GM21717 (cell line): ENCODE data around the gene SLC47A1.
"Not testable (repeated sequence)": the region's sequence is repeated elsewhere in the genome, so short reads cannot be mapped to it uniquely, and the experiment has no call there.

Source experiments
- ATAC-seq: cut with Tn5 transposase; IDR thresholded peaks from one replicate; pipeline ENCODE4 v1.9.1; 2021; ENCODE audit warnings: mild to moderate bottlenecking, moderate library complexity; ENCODE audit not compliant: unreplicated experiment

SLC47A1 gene

GRCh38 chr17:19533718-19534561 is at the start of gene SLC47A1:
Gene SLC47A1 (plus strand): TSS chr17:19533854. CDS start chr17:19533940, 86 bp downstream.
- ATAC-seq: no peak

DNA sequence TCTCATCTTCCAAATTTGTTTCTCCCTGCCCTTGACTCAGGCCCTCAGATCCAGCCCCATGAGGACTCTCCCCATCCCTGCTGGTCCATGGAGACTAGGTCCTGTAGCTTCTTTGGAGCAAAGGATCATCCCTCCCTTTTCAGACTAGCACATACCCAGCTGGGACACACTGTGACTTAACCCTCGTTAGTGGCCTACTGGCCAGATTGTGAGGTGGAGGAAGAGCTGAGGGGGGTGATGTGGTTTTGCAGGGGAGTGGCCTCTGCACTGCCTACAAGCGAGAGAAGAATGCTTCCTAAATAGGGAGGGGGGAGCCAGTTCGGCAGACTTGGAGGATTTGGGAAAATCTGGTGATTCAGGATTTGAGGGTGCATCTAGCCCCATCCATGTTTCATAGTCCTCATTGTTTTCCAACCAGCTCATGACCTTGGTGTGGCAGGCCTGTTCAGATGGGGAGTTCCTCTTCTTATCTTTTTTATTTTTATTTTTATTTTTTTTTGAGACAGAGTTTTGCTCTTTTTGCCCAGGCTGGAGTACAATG is 47.8 kb upstream of the SLC47A1 start:
- no peak for ATAC-seq

- ATAC-seq: no peak
These were observed 47.2 kb upstream of the SLC47A1 start for GRCh38 chr17:19486351-19487023.

DNA sequence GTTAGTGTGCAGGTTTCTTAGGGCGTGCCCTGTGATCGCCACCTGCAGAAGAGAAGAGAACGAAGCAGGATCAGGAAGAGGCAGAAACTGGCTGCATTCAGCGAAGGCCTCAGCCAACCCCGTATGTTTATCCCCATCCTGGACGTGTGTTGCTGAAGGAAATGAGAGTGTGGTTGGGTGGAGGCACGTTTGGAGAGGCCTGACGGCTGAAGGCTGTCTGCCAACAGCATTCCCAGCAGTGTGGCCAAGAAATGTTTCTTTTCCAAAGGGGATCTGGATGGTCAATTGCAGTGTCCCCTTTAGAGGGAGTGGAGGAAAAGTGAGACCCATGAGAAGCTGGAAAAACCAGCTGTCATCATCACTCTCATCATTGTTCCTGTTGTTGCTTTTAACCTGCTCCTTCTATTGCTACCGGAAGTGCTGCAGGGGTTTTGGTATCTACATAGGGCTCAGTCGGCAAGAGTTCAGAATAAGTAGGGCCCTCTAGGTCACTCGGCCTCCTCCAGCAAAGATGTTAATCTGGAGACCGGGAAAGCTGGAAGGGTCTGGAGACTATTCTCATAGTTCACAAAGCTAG is 46.5 kb upstream of the SLC47A1 start:
- no peak for ATAC-seq

GRCh38 chr17:19492141-19492540 is 41.5 kb upstream of the SLC47A1 start:
- no peak for ATAC-seq

GRCh38 chr17:19494961-19495806 is 38.5 kb upstream of the SLC47A1 start:
- ATAC-seq: no peak

GRCh38 chr17:19495828-19496528 is 37.7 kb upstream of the SLC47A1 start:
- no peak for ATAC-seq

GRCh38 chr17:19497624-19498023 is 36.0 kb upstream of the SLC47A1 start:
- ATAC-seq: no peak

- ATAC-seq: no peak
These were observed 32.4 kb upstream of the SLC47A1 start for GRCh38 chr17:19501219-19501618.

DNA sequence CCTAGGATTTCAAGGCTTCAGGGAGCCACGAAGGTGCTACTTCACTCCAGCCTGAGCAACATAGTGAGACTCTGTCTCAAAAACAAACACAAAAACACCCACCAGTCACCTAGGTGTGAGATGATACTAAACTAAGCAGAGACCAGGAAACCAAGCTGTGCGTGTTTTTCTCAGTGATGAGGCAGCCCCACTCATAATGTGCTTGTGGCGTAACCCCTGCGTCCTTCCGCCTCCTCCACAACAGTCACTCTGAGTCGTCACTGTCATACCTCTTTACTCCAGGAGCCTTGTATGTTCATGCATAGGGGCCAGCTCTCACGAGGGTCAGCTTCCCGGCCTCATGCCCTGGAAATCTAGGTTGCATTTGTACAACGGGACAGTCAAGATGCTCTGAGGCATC is 31.1 kb upstream of the SLC47A1 start:
- no peak for ATAC-seq

GRCh38 chr17:19505561-19505960 is 28.1 kb upstream of the SLC47A1 start:
- ATAC-seq: not testable (repeated sequence)

GRCh38 chr17:19507775-19508576 is 25.7 kb upstream of the SLC47A1 start:
- ATAC-seq: peak; percentile 68

GRCh38 chr17:19508577-19508867 is 25.1 kb upstream of the SLC47A1 start:
- no peak for ATAC-seq

DNA sequence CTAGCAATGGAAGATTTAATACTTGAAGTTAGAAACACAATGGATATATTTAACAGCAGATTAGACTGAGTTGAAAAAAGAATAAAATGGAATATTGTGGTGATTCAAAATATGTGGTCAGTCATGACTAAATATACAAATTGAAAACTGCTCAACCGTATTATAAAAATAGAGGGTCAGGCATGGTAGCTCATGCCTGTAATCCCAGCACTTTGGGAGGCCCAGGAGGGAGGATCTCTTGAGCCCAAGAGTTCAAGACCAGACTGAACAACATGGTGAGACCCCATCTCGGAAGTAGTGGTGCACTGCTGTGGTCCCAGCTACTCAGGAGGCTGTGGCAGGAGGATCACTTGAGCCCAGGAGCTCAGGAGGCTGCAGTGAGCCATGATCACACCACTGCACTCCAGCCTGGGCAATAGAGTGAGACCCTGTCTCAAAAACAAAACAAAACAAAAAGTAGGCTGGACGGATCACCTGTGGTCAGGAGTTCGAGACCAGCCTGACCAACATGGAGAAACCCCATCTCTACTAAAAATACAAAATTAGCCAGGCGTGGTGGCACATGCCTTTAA is 24.3 kb upstream of the SLC47A1 start:
- ATAC-seq: not testable (repeated sequence)

GRCh38 chr17:19510903-19511302 is 22.8 kb upstream of the SLC47A1 start:
- no peak for ATAC-seq

- ATAC-seq: no peak
These were observed 19.7 kb upstream of the SLC47A1 start for GRCh38 chr17:19513897-19514488.

DNA sequence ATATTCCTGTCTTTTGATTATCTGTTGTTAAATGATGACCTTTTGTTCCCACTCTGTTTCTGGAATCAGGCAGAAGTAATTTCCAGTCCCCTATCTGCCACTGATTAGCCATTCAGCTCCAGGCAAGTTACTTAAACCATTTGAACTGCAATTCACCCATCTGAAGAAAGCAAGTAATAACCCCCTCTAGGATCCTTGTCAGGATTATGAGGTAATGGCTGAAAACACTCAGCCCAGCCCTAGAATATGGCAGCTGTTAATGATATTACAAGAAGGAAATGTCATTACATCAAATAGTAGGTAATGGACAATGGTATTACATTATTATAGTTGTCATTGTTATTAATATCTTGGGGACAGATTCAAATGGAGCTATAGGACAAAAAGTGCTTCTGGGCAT is 16.0 kb upstream of the SLC47A1 start:
- ATAC-seq: no peak

DNA sequence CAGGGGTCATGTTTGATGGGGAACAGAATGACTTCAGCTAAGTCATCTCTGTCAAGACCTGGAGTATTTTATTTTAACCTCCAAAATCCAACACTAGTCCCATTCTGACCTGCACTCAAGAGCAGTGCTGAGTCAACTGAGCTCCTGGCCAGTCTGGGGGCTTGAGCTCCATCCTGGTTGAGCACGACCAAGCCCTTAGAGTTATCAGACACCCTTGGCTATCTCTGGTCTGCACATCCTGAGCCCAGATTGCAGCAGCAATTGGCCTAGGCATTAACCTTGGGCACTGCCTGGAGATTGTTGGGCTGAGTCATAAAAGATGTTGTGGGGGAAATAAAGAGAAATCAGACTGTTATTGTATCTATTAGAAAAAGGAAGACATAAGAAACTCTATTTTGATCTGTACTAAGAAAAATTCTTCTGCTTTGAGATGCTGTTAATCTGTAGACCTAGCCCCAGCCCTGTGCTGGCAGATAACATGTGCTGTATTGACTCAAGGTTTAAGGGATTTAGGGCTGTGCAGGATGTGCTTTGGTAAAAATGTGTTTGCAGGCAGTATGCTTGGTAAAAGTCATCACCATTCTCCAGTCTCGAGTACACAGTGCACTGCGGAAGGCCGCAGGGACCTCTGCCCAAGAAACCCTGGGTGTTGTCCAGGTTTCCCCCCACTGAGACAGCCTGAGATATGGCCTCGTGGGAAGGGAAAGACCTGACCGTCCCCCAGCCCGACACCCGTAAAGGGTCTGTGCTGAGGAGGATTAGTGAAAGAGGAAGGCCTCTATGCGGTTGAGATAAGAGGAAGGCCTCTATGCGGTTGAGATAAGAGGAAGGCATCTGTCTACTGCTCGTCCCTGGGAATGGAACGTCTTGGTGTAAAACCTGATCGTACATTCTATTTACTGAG is 14.0 kb upstream of the SLC47A1 start:
- ATAC-seq: not testable (repeated sequence)
